Motor neuron (in vitro differentiated cells): ENCODE data around the gene POU5F1. TPM values are rescaled to one million over a fixed set of nuclear protein-coding genes. Genes with fewer than 3 reads are reported as not detected.

Experiments used
- ATAC-seq, 8 experiments: fragments of 200-7000 bp; cut with Tn5 transposase; replicated peaks in 6 of 8; 2 replicates each; pipeline ENCODE4 v1.8.0; 2021; ENCODE audit warnings: mild to moderate bottlenecking in 8 of 8, moderate library complexity in 8 of 8
- H3K27ac ChIP-seq, 2 donors: fragments of 250-450 bp; sonication (Bioruptor Pico); 2 replicates each; pipeline ENCODE4 v1.9.0; 2021; ENCODE audit warnings: antibody characterized with exemption in 2 of 2, mild to moderate bottlenecking in 2 of 2, moderate library complexity in 1 of 2
- H3K4me1 ChIP-seq, 2 donors: fragments of 250-450 bp; sonication (Bioruptor Pico); replicated peaks in 1 of 2; 2 replicates each; pipeline ENCODE4 v1.6.1; 2021; ENCODE audit warnings: antibody characterized with exemption in 2 of 2, mild to moderate bottlenecking in 2 of 2, moderate library complexity in 1 of 2
- H3K4me3 ChIP-seq, 5 donors: fragments of 250-450 bp; sonication (Bioruptor Pico); 2 replicates each; pipeline ENCODE4 v1.9.0; 2021; ENCODE audit warnings: antibody characterized with exemption in 5 of 5, mild to moderate bottlenecking in 5 of 5, moderate library complexity in 4 of 5
- whole genome bisulfite sequencing, 10 experiments: fragments of 450-650 bp; shearing (Covaris generic); methylation state at CpG; one replicate each; pipeline ENCODE4 v1.0.0; 2022; 5-methylcytosine and 5-hydroxymethylcytosine counted together
- in situ Hi-C, 9 experiments: fragments of 400-800 bp; cut with MboI; loops; one replicate each; pipeline ENCODE4 v1.15.0; 2021; ENCODE audit warnings: low sequenced_read_pairs in 9 of 9, low pct_unique_long_range_greater_than_20kb in 2 of 9; ENCODE audit not compliant: unreplicated experiment in 9 of 9
- total RNA-seq, 8 experiments: library from RNA; unstranded; fragments of 300-600 nt; gene quantifications; 2 replicates each; pipeline versions ENCODE4 v1.2.3 to v1.2.4, GENCODE V29; 2022

Gene POU5F1
- total RNA-seq, 8 experiments from 2014 or later: 3.8 to 12,640 (median 323) TPM

DNA sequence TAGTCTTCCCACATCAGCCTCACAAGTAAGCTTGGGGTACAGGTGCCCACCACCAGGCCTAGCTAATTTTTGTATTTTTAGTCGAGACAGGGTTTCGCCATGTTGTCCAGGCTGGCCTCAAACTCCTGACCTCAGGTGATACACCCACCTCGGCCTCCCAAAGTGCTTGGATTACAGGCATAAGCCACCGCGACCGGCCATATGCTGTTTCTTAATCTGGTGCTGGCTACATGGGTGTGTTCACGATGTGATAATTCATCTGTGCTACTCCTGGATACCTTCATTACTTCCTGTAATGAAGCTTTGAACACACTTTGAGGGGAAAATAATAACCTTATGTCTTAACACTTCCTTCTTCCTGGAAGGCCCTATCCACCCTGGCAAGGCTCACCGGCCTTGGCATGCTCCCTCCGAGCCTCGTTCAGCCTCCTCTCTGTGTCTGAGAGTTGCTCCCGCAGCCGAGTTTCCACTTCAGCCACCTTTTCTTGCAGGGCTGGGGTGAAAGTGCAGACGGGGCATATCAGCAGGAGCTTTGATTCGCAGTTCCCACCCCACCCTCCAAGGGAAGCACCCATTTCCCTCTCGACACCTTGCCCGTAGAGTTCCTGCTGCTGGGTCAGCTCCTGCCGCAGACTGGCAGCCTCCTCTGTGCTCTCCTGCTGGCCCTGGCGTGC, 26.0 kb downstream of the POU5F1 start:
- no peak for ATAC-seq
- no peak overlapping the region for H3K27ac ChIP-seq

DNA sequence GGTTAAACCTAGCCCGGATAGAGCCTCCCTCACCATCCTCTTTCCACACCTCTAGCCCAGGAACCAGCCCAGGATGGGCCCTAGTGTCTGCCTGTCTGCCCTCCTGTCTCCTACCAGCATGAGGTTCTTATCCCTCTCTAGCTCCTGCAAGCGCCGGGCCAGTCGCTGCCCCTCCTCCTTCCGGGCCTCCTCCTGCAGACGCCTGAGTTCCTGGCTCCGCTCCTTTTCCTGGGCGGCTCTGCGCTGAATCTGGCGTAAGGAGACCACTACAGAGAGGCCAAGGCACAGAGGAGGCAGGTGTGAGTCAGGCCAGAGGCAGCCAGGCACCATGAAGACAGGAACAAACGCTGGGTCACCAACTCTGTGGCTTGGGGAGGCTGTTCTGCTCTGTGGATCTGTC, 27.3 kb downstream of the POU5F1 start:
- ATAC-seq: peak in 5 of 8 experiments; percentile 3 to 52 (median 28)
- no peak overlapping the region for H3K4me3 ChIP-seq
- WGBS, 10 experiments: 53 to 55% methylated on average over 2 to 9 of the region's 11 CpGs; no CpG with 5 or more reads in 8 of the 10 experiments
- peaks cover 8 to 11% of the 10 kb centered on the region in 2 donors for H3K4me1 ChIP-seq
- H3K27ac ChIP-seq: no peak overlapping the region
- in situ Hi-C loops: loop anchor here in 3 of 9 experiments (10.0 to 25.0 kb wide), 2 partner anchors 219 to 222 kb away; partner anchors contain the start of gene HLA-B (in 1 of the 3)

More for the DNA sequence above, 26.0 kb downstream of the POU5F1 start:
- in situ Hi-C loops: loop anchor here in 3 of 9 experiments (10.0 to 25.0 kb wide), 2 partner anchors 218 to 220 kb away; partner anchors contain the start of gene HLA-B (in 1 of the 3)
- Histone ChIP-seq H3K4me1 (peaks cover 8 to 11% of the 10 kb centered on the region in 2 donors), H3K4me3 (no peak overlapping the region)
- WGBS, 10 experiments: 78 to 100% (median 96%) methylated on average over 1 to 14 of the region's 18 CpGs; no CpG with 5 or more reads in 3 of the 10 experiments

DNA sequence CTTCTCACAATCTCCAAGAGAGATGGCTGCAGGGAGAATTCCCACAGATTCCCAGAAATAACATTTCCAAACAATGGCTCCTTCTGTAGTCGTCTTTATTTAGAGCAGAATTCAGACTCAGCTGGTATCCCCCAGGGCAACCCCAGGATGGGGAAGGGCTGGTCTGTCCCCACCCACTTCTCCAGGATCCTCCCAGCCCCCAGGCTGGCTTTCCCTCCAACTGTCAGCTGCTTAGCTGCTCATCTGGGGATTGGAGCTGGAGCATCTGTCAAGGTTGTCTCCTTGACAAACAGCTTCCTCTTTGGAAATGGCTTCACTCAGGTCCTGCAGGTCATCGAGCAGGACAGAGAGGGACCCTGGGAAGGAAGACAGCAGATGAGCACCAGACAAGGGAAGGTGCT, 28.1 kb downstream of the POU5F1 start:
- in situ Hi-C loops: loop anchor here in 3 of 9 experiments (10.0 to 25.0 kb wide), 2 partner anchors 220 to 222 kb away; partner anchors contain the start of gene HLA-B (in 1 of the 3)

DNA sequence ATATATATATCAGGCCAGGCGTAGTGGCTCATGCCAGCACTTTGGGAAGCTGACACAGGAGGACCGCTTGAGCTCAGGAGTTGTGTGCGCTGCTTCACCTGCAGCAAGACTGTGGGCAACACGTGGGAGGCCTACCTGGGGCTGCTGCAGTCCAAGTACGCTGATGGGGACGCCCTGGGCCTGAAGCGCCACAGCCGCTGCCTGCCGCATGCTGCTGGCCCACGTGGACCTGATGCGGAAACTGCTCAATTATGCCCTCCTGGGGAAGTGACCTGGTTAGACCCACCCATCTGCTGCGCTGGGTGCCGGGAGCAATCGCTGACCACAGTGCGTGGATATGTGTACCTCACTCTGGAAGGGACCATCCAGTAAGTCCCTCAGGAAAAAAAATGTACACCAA, 29.8 kb downstream of the POU5F1 start:
- Histone ChIP-seq H3K4me1 (peaks cover 11 to 14% of the 10 kb centered on the region in 2 donors), H3K27ac (no peak overlapping the region), H3K4me3 (no peak overlapping the region)
- WGBS, 10 experiments: 0 to 92% (median 76%) methylated on average over 1 to 4 of the region's 15 CpGs; no CpG with 5 or more reads in 6 of the 10 experiments
- ATAC-seq: no peak
- in situ Hi-C loops: loop anchor here in 3 of 9 experiments (10.0 to 25.0 kb wide), 2 partner anchors 222 to 224 kb away; partner anchors contain the start of gene HLA-B (in 1 of the 3)

More for the DNA sequence above, 28.1 kb downstream of the POU5F1 start:
- ATAC-seq: peak in 7 of 8 experiments; percentile 48 to 92 (median 81)
- H3K4me1 ChIP-seq: peaks cover 11 to 12% of the 10 kb centered on the region in 2 donors
- H3K4me3 ChIP-seq: no peak overlapping the region
- WGBS, 10 experiments: 20% methylated on average over 1 of the region's 2 CpGs; no CpG with 5 or more reads in 9 of the 10 experiments
- H3K27ac ChIP-seq: peak overlapping the region; percentile 1 to 49

DNA sequence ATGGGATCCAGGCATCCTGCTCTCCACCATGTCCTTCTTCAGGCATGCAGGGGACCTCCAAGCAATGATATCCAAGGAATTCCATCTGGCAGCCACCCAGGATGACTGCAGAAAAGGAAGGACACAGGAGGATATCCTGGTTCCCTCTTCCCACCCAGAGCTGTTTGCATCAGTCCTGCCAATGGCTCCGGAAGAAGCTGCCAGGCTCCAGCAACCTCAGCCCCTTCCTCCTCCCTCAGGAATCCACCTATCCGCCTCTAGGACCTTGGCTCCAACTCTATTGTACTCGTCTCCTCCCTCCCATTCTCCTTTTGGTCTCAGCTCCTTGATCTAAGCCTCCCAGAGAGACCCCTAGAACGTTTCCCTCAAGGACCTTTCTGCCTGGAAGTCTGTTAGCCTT, 30.9 kb downstream of the POU5F1 start:
- in situ Hi-C loops: loop anchor here in 6 of 9 experiments (5.0 to 25.0 kb wide), 4 partner anchors 53 to 225 kb away; partner anchors contain the start of gene HLA-B (in 1 of the 6)
- Histone ChIP-seq H3K4me3 (no peak overlapping the region), H3K27ac (no peak overlapping the region), H3K4me1 (peaks cover 11 to 14% of the 10 kb centered on the region in 2 donors)
- ATAC-seq: no peak
- WGBS, 10 experiments: 0 to 34% (median 14%) methylated on average over 1 to 3 of the region's 4 CpGs; no CpG with 5 or more reads in 5 of the 10 experiments

DNA sequence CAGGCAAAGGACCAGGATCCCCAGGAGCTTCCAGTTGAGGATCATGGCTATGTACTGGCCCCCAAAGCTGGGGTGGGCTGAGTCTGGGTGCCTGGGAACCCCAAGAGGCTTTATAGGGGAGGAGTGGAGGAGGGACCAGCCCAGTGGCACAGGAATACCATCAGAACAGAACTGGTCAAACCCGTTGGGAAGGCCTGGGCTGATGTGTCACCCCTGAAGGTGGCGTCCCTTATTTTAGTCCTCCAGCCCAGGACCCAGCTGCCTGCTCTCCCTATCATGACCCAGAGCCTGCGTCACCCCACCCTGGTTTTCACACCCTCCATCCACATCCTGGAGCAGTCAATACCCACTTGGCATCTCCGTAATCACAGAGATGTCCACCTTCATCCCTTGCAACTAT, 31.5 kb downstream of the POU5F1 start, which contains the start of gene PSORS1C2:
Gene PSORS1C2 (minus strand): TSS at position 85 of the 400 bp plus-strand sequence. CDS start 40 bp downstream, at position 45.
- Histone ChIP-seq H3K4me3 (no peak within 1 kb of the TSS), H3K27ac (no peak within 1 kb of the TSS), H3K4me1 (peaks cover 11 to 14% of the 10 kb centered on the region in 2 donors)
- no peak for ATAC-seq
- 40 to 100% (median 100%) methylated on average over 1 to 3 of the region's 4 CpGs; no CpG with 5 or more reads in 7 of the 10 experiments for WGBS, 10 experiments
- in situ Hi-C loops: loop anchor here in 6 of 9 experiments (5.0 to 25.0 kb wide), 4 partner anchors 53 to 226 kb away; partner anchors contain the start of gene HLA-B (in 1 of the 6)

DNA sequence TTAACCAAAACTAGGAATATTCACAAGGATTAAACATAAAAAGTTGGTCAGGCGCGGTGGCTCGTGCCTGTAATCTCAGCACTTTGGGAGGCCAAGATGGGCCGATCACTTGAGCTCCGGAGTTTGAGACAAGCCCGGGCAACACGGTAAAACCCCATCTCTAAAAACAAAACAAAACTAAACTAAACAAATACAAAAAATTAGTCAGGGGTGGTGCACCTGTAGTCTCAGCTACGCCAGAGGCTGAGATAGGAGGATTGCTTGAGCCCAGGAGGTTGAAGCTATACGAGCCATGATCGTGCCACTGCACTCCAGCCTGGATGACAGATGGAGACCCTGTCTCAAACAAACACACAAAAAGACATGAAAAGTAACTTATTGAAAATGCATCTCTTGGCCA, 34.8 kb downstream of the POU5F1 start:
- H3K27ac ChIP-seq: no peak overlapping the region
- H3K4me3 ChIP-seq: no peak overlapping the region
- WGBS, 10 experiments: 60 to 97% (median 81%) methylated on average over 1 to 10 of the region's 10 CpGs; no CpG with 5 or more reads in 3 of the 10 experiments
- peaks cover 0 to 9% of the 10 kb centered on the region in 2 donors for H3K4me1 ChIP-seq
- ATAC-seq: no peak
- in situ Hi-C loops: loop anchor here in 6 of 9 experiments (5.0 to 25.0 kb wide), 4 partner anchors 57 to 229 kb away; partner anchors contain the start of gene HLA-B (in 1 of the 6)

DNA sequence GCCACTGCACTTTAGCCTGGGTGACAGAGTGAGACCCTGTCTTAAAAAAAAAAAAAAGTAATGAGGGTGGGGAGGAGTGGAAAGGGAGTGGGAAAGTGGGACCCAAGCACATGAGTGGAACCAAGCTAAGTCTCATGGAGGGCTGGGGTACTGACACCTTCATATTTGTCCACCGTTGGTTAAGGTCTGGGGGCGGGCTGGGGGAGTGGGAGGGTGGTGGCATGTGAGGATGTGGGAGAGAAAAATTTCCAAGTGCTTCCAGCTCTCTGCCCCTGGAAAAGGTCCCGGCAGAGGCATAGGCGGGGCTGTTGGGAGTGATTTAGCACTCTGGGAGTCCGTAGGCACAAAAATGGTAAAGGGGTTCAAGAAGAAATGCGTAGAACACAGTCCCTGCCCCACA, 37.7 kb downstream of the POU5F1 start:
- 33 to 90% (median 78%) methylated on average over 1 to 3 of the region's 6 CpGs; no CpG with 5 or more reads in 7 of the 10 experiments for WGBS, 10 experiments
- no peak overlapping the region for H3K4me3 ChIP-seq
- ATAC-seq: peak in 1 of 8 experiments; percentile 38
- in situ Hi-C loops: loop anchor here in 4 of 9 experiments (10.0 to 25.0 kb wide), 2 partner anchors 229 to 232 kb away; partner anchors contain the start of gene HLA-B (in 1 of the 4)
- peaks cover 0 to 9% of the 10 kb centered on the region in 2 donors for H3K4me1 ChIP-seq
- H3K27ac ChIP-seq: no peak overlapping the region

DNA sequence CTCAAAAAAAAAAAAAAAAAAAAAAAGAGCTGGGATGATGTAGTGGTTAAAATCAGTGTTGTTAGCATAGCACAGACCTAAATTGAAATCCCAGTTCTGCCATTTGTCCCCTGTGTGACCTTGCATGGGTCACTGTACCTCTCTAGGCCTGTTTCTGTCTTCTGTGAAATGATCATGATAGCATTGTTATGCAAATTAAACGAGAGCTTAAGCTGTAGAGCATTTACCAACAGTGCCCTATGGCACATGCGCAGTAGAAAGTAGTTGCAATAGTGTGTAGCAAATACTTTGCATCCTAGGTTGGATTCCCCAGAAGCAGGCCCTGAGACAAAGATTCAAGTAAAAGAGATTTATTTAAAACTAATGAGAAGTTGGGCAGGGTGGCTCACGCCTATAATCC, 38.9 kb downstream of the POU5F1 start:
- H3K4me3 ChIP-seq: no peak overlapping the region
- WGBS, 10 experiments: 43 to 100% (median 63%) methylated on average over 1 to 3 of the region's 3 CpGs
- no peak overlapping the region for H3K27ac ChIP-seq
- peak in 2 of 8 experiments; percentile 35 to 42 for ATAC-seq
- peaks cover 0 to 3% of the 10 kb centered on the region in 2 donors for H3K4me1 ChIP-seq
- in situ Hi-C loops: loop anchor here in 4 of 9 experiments (10.0 to 25.0 kb wide), 2 partner anchors 231 to 233 kb away; partner anchors contain the start of gene HLA-B (in 1 of the 4)

DNA sequence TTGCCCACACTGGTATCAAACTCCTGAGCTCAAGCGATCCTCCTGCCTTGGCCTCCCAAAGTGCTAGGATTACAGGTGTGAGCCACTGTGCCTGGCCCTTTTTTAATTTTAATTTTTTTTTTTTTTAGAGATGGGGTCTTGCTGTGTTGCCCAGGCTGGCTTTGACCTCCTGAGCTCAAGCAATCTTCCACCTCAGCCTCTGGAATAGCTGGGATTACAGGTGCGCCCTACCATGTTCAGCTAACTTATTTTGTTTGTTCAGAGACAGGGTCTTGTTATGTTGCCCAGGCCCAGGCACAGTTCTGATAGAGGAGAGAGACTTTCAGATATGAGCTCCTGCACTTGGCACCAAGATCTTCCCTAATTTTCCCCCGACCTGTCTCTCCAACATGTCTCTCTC, 39.7 kb downstream of the POU5F1 start:
- no peak overlapping the region for H3K27ac ChIP-seq
- in situ Hi-C loops: loop anchor here in 4 of 9 experiments (10.0 to 25.0 kb wide), 2 partner anchors 232 to 234 kb away; partner anchors contain the start of gene HLA-B (in 1 of the 4)
- 58 to 100% (median 94%) methylated on average over 1 to 3 of the region's 3 CpGs; no CpG with 5 or more reads in 4 of the 10 experiments for WGBS, 10 experiments
- ATAC-seq: no peak
- peaks cover 0 to 3% of the 10 kb centered on the region in 2 donors for H3K4me1 ChIP-seq
- H3K4me3 ChIP-seq: no peak overlapping the region

DNA sequence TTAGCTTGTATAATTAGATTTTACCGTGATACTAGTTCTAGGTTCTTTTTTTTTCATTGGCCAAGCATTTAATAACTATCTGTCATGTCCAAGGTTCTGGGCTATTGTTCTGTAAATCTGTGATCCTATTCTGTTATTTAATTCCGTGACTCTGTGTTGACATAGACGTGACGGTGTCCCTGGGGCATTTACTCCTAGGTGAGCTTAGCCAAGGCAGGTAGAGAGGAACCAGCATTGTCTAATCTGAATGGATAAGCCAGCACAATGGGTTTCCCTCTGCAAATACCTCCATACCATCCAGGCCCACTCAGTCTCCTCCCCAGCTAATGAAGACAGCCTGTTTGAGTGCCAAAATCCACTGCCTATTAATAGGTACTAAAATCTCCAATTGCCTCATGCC, 41.4 kb downstream of the POU5F1 start:
- no peak for ATAC-seq
- in situ Hi-C loops: loop anchor here in 1 of 9 experiments (25.0 kb wide), 1 partner anchor 233 kb away; the partner anchor contains the start of gene HLA-B
- Histone ChIP-seq H3K4me1 (peaks cover 0 to 3% of the 10 kb centered on the region in 2 donors), H3K27ac (no peak overlapping the region), H3K4me3 (no peak overlapping the region)
- WGBS, 10 experiments: 0 to 83% (median 62%) methylated on average over 1 to 4 of the region's 4 CpGs; no CpG with 5 or more reads in 2 of the 10 experiments

DNA sequence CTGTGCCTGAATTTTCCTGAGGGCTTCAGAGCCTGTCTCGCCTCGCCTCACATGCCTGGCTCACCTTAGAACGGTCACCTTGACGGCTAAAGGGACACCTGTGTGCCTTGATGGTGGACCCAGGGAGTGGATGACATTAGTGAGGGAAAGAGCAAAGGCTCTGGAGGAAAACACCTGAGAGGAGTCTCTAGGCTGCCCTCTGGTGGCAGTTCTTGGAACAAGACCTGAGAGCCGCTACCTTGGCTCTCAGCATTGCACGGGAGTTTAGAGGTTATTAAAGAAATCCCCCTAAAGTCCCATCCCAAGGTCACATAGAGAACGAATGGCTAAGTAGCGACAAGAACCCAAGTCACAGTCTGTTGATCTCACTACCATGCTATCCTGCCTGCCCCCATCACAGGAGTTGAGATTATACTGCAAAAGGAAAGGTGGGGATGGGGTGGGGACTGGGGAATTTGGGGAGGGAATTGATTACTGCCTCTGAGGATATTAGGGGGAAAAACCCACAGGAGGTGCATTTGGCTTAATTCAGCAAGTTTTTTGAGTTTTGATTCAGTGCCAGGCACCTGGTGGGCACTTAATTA, 42.3 kb downstream of the POU5F1 start:
- no peak overlapping the region for H3K27ac ChIP-seq
- H3K4me1 ChIP-seq: peaks cover 0 to 3% of the 10 kb centered on the region in 2 donors
- no peak overlapping the region for H3K4me3 ChIP-seq
- peak in 5 of 8 experiments; percentile 32 to 80 (median 55) for ATAC-seq
- in situ Hi-C loops: loop anchor here in 1 of 9 experiments (25.0 kb wide), 1 partner anchor 234 kb away; the partner anchor contains the start of gene HLA-B
- 0 to 42% (median 5%) methylated on average over 2 to 5 of the region's 8 CpGs; no CpG with 5 or more reads in 6 of the 10 experiments for WGBS, 10 experiments
